GM23338 (cell line): Measurements from ENCODE around the gene IARS2. TPM values are rescaled to one million over a fixed set of nuclear protein-coding genes. Genes with fewer than 3 reads are reported as not detected.

Source experiments
- ATAC-seq: fragments of 200-7000 bp; cut with Tn5 transposase; 3 replicates; pipeline ENCODE4 v1.9.1; 2020
- DNase-seq: peaks from one replicate; pipeline ENCODE4 v3.0.0-alpha.2; 2015; ENCODE audit warnings: low spot score
- H2AFZ ChIP-seq: fragments of 200-600 bp; sonication (generic); 2 replicates; pipeline ENCODE4 v1.8.0; 2016; ENCODE audit warnings: antibody characterized with exemption, mild to moderate bottlenecking, moderate library complexity
- H3F3A ChIP-seq: fragments of 200-600 bp; sonication (generic); replicated peaks from 2 replicates; pipeline ENCODE4 v1.8.0; 2017; ENCODE audit warnings: antibody characterized with exemption, mixed run types, low read depth
- H3K27ac ChIP-seq: fragments of 200-600 bp; sonication (generic); 2 replicates; pipeline ENCODE4 v1.6.1; 2016; ENCODE audit warnings: low read depth
- H3K27me3 ChIP-seq: fragments of 200-600 bp; sonication (generic); 2 replicates; pipeline ENCODE4 v1.8.0; 2016; ENCODE audit warnings: mild to moderate bottlenecking, mixed run types, moderate library complexity; ENCODE audit not compliant: insufficient read depth
- H3K36me3 ChIP-seq: fragments of 200-600 bp; sonication (generic); 2 replicates; pipeline ENCODE4 v1.8.0; 2016; ENCODE audit warnings: mild to moderate bottlenecking; ENCODE audit not compliant: insufficient read depth
- H3K4me1 ChIP-seq: fragments of 200-600 bp; sonication (generic); 2 replicates; pipeline ENCODE4 v1.8.0; 2016; ENCODE audit warnings: mild to moderate bottlenecking, moderate library complexity; ENCODE audit not compliant: insufficient read depth
- H3K4me2 ChIP-seq: fragments of 200-600 bp; sonication (generic); 2 replicates; pipeline ENCODE4 v1.7.1; 2017; ENCODE audit warnings: mixed run types
- H3K4me3 ChIP-seq: fragments of 200-600 bp; sonication (generic); 2 replicates; pipeline ENCODE4 v1.6.1; 2016; ENCODE audit warnings: mixed run types
- H3K79me2 ChIP-seq: fragments of 200-600 bp; sonication (generic); replicated peaks from 2 replicates; pipeline ENCODE4 v1.8.0; 2017; ENCODE audit warnings: mild to moderate bottlenecking; ENCODE audit not compliant: insufficient read depth
- H3K9me2 ChIP-seq: fragments of 200-600 bp; sonication (generic); 2 replicates; pipeline ENCODE4 v1.8.0; 2017; ENCODE audit not compliant: insufficient read depth
- H4K20me1 ChIP-seq: fragments of 200-600 bp; sonication (generic); replicated peaks from 2 replicates; pipeline ENCODE4 v1.8.0; 2017; ENCODE audit warnings: mild to moderate bottlenecking; ENCODE audit not compliant: insufficient read depth
- H3K27ac Mint-ChIP-seq: 2 replicates; pipeline ENCODE4 v1.8.0; 2020; ENCODE audit warnings: inconsistent platforms, mild to moderate bottlenecking, moderate library complexity, mixed read lengths
- H3K27me3 Mint-ChIP-seq: 3 replicates; pipeline ENCODE4 v1.8.0; 2022; ENCODE audit warnings: low read depth, mild to moderate bottlenecking, moderate library complexity, mixed read lengths, inconsistent platforms; ENCODE audit not compliant: insufficient read depth, poor library complexity
- H3K36me3 Mint-ChIP-seq: 3 replicates; pipeline ENCODE4 v1.8.0; 2021; ENCODE audit warnings: low read depth, mild to moderate bottlenecking, inconsistent platforms, moderate library complexity, mixed read lengths
- H3K4me1 Mint-ChIP-seq: 3 replicates; pipeline ENCODE4 v1.8.0; 2020; ENCODE audit warnings: mild to moderate bottlenecking, inconsistent platforms, mixed read lengths
- H3K4me3 Mint-ChIP-seq: 3 replicates; pipeline ENCODE4 v1.8.0; 2021; ENCODE audit warnings: moderate library complexity, mild to moderate bottlenecking, inconsistent platforms, mixed read lengths
- H3K9me3 Mint-ChIP-seq: 3 replicates; pipeline ENCODE4 v1.8.0; 2020; ENCODE audit warnings: moderate library complexity, mild to moderate bottlenecking, inconsistent platforms, mixed read lengths
- ETS1 ChIP-seq: IDR thresholded peaks from 2 replicates; pipeline ENCODE4 v1.6.1; 2016; ENCODE audit warnings: antibody characterized with exemption
- EZH2 ChIP-seq: fragments of 200-600 bp; sonication (generic); IDR thresholded peaks from one replicate; pipeline ENCODE4 v1.8.0; 2017; ENCODE audit warnings: antibody characterized with exemption, mild to moderate bottlenecking, low read depth; ENCODE audit not compliant: unreplicated experiment
- JUNB ChIP-seq: IDR thresholded peaks from one replicate; pipeline ENCODE4 v1.6.1; 2016; ENCODE audit warnings: antibody characterized with exemption; ENCODE audit not compliant: unreplicated experiment
- POLR2AphosphoS5 ChIP-seq: IDR thresholded peaks from 2 replicates; pipeline ENCODE4 v1.6.1; 2016; ENCODE audit warnings: antibody characterized with exemption, low read depth
- REST ChIP-seq: IDR thresholded peaks from one replicate; pipeline ENCODE4 v1.6.1; 2018; ENCODE audit warnings: antibody characterized with exemption; ENCODE audit not compliant: unreplicated experiment
- STAT1 ChIP-seq: IDR thresholded peaks from one replicate; pipeline ENCODE4 v1.6.1; 2016; ENCODE audit warnings: antibody characterized with exemption; ENCODE audit not compliant: unreplicated experiment
- ZNF114 ChIP-seq: fragments of 250-450 bp; sonication (Bioruptor Pico); IDR thresholded peaks from 2 replicates; pipeline ENCODE4 v1.5.0; 2020; ENCODE audit warnings: mild to moderate bottlenecking, moderate library complexity
- ZNF331 ChIP-seq: fragments of 250-450 bp; sonication (Bioruptor Pico); IDR thresholded peaks from 2 replicates; pipeline ENCODE4 v1.5.0; 2020; ENCODE audit warnings: low read depth, mild to moderate bottlenecking, moderate library complexity
- polyA plus RNA-seq: library from polyadenylated mRNA; unstranded; fragments of >200 nt; fragmentation: Nextera tagmentation; extraction: Ambion mirVana; gene quantifications from 2 replicates; pipeline ENCODE4 v1.2.1, GENCODE V29; 2016
- total RNA-seq: library from RNA; depleted of rRNA; stranded (reverse); fragments of >200 nt; shearing (Covaris generic); gene quantifications from 2 replicates; pipeline ENCODE4 v1.2.3, GENCODE V29; 2014
- TF ChIP-seq, protein P1 (sequence below), 2 experiments: fragments of 200-600 bp in 1 of 2; sonication (generic) in 1 of 2; conservative IDR thresholded peaks; 2 replicates each; pipeline versions ENCODE4 v1.5.1 to v1.6.1; 2016 to 2017; ENCODE audit warnings: antibody characterized with exemption in 2 of 2, low read depth in 2 of 2, mild to moderate bottlenecking in 2 of 2, moderate library complexity in 1 of 2

Gene IARS2
- total and polyA plus RNA-seq, 2 experiments from 2014 or later = 33.3 to 75.6 TPM

DNA sequence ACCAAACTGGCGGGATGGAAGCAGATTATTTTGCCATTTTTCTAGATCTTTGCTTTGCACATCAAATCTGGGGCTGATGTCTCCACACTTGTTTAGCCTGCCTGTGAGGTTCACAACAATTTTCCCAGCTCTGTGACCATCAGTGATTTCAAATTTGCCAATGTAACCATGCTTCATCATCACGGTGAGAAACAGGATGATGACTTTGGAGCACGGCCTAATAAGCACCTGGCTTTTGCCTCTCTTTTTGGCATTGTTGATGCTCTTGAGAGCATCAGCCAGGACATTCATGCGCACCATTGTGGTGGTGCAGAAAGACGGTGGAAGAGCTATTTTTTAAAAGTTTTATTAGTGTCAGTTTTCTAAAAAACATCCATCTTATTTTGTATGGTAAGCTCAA lies 50.1 kb downstream of the IARS2 start:
- H3K4me3 Mint-ChIP-seq = no peak overlapping the region
- Histone ChIP-seq H3K27ac (no peak overlapping the region), H3K4me3 (no peak overlapping the region), H3F3A (no peaks in the 10 kb centered on the region), H3K9me2 (no peaks in the 10 kb centered on the region), H3K79me2 (no peaks in the 10 kb centered on the region), H3K4me2 (no peak overlapping the region), H4K20me1 (peaks cover 4% of the 10 kb centered on the region), H3K4me1 (no peaks in the 10 kb centered on the region), H3K36me3 (peaks cover 23% of the 10 kb centered on the region; the same call in 1 of the 2 replicates), H2AFZ (no peak overlapping the region), H3K27me3 (no peaks in the 10 kb centered on the region)
- no peak for DNase-seq
- no peaks in the 10 kb centered on the region for H3K9me3 Mint-ChIP-seq
- no peak overlapping the region for H3K27ac Mint-ChIP-seq
- TF ChIP-seq ETS1 = no peak
- TF ChIP-seq, protein P1, sequence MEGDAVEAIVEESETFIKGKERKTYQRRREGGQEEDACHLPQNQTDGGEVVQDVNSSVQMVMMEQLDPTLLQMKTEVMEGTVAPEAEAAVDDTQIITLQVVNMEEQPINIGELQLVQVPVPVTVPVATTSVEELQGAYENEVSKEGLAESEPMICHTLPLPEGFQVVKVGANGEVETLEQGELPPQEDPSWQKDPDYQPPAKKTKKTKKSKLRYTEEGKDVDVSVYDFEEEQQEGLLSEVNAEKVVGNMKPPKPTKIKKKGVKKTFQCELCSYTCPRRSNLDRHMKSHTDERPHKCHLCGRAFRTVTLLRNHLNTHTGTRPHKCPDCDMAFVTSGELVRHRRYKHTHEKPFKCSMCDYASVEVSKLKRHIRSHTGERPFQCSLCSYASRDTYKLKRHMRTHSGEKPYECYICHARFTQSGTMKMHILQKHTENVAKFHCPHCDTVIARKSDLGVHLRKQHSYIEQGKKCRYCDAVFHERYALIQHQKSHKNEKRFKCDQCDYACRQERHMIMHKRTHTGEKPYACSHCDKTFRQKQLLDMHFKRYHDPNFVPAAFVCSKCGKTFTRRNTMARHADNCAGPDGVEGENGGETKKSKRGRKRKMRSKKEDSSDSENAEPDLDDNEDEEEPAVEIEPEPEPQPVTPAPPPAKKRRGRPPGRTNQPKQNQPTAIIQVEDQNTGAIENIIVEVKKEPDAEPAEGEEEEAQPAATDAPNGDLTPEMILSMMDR (conservative IDR thresholded peaks at IDR 0.05; ENCODE audit: low read depth in 2 of 2) = no peak
- H3K27me3 Mint-ChIP-seq = no peaks in the 10 kb centered on the region
- H3K36me3 Mint-ChIP-seq = peaks cover 45% of the 10 kb centered on the region
- H3K4me1 Mint-ChIP-seq = no peaks in the 10 kb centered on the region
- ATAC-seq = no peak

GRCh38 chr1:220149742-220150141 lies 55.8 kb downstream of the IARS2 start:
- H3K27me3 Mint-ChIP-seq = no peaks in the 10 kb centered on the region
- no peaks in the 10 kb centered on the region for H3K4me1 Mint-ChIP-seq
- no peak for DNase-seq
- H3K36me3 Mint-ChIP-seq = peaks cover 35% of the 10 kb centered on the region
- H3K4me1 ChIP-seq = no peaks in the 10 kb centered on the region
- no peak overlapping the region for H3K27ac ChIP-seq
- no peak overlapping the region for H3K27ac Mint-ChIP-seq
- no peak overlapping the region for H2AFZ ChIP-seq
- 0 out of 2 replicates have a peak, but pooled peaks cover 7% of the 10 kb centered on the region for H3K36me3 ChIP-seq
- ATAC-seq = no peak
- H3K4me3 Mint-ChIP-seq = no peak overlapping the region
- no peaks in the 10 kb centered on the region for H3F3A ChIP-seq
- H3K4me3 ChIP-seq = no peak overlapping the region
- H3K79me2 ChIP-seq = no peaks in the 10 kb centered on the region
- no peak overlapping the region for H3K4me2 ChIP-seq
- no peaks in the 10 kb centered on the region; the same call in 1 of the 2 replicates for H4K20me1 ChIP-seq
- no peaks in the 10 kb centered on the region for H3K27me3 ChIP-seq
- no peaks in the 10 kb centered on the region for H3K9me2 ChIP-seq
- H3K9me3 Mint-ChIP-seq = no peaks in the 10 kb centered on the region
- TF ChIP-seq, protein P1 (conservative IDR thresholded peaks at IDR 0.05; ENCODE audit: low read depth in 2 of 2) = no peak
- no peak for TF ChIP-seq ZNF114 (CRISPR knock-in tag)
- TF ChIP-seq POLR2AphosphoS5 = no peak
- no peak for TF ChIP-seq EZH2
- TF ChIP-seq REST = no peak
- TF ChIP-seq ETS1 = no peak
- no peak for TF ChIP-seq STAT1
- TF ChIP-seq ZNF331 (CRISPR knock-in tag) = no peak
- TF ChIP-seq JUNB = no peak
